OCI-LY1 (cell line): Measurements from ENCODE around the gene PLD6.

Source experiments
- EZH2 ChIP-seq: fragments of 200-600 bp; sonication (generic), shearing (Covaris generic); IDR thresholded peaks from 2 replicates; pipeline ENCODE4 v1.8.0; 2017; ENCODE audit warnings: borderline replicate concordance, mixed run types, mild to moderate bottlenecking, antibody characterized with exemption, low read length, moderate library complexity, mixed read lengths
- TF ChIP-seq, protein P1 (sequence below): fragments of 200-600 bp; sonication (generic), shearing (Covaris generic); IDR thresholded peaks from 2 replicates; pipeline ENCODE4 v1.5.1; 2017; ENCODE audit warnings: mild to moderate bottlenecking, antibody characterized with exemption, low read length, moderate library complexity, mixed read lengths

DNA sequence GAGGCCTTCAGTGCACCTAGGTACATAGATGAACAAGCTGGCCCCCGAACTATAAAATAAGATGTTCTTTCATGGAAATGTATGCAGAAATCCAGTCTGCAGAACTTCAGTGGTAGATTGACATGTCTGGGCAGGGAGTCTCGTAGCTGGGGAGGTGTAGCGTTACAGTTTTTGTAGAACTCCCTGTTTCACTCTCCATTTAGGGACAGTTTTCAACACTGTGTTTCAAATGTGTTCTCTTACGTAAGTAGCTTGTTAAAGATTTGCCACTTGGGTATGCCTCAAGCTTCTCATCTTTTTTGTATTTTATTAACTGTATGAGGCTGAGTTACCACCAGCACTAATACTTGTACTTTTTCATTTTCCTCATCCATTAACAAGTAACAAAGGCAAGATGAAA, 46.6 kb downstream of the PLD6 start:
- TF ChIP-seq, protein P1, sequence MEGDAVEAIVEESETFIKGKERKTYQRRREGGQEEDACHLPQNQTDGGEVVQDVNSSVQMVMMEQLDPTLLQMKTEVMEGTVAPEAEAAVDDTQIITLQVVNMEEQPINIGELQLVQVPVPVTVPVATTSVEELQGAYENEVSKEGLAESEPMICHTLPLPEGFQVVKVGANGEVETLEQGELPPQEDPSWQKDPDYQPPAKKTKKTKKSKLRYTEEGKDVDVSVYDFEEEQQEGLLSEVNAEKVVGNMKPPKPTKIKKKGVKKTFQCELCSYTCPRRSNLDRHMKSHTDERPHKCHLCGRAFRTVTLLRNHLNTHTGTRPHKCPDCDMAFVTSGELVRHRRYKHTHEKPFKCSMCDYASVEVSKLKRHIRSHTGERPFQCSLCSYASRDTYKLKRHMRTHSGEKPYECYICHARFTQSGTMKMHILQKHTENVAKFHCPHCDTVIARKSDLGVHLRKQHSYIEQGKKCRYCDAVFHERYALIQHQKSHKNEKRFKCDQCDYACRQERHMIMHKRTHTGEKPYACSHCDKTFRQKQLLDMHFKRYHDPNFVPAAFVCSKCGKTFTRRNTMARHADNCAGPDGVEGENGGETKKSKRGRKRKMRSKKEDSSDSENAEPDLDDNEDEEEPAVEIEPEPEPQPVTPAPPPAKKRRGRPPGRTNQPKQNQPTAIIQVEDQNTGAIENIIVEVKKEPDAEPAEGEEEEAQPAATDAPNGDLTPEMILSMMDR: no peak
- TF ChIP-seq EZH2: no peak
